Choroid plexus epithelial cell (primary cell): ENCODE data around the gene NIPAL3.

Source experiments
- DNase-seq: peaks from one replicate; pipeline ENCODE4 v3.0.0-alpha.2; 2010; ENCODE audit warnings: low read depth
- H3K4me3 ChIP-seq: 2 replicates; pipeline ENCODE4 v1.5.1; 2011; ENCODE audit warnings: low read depth, mild to moderate bottlenecking, control low read depth, low read length, moderate library complexity
- CTCF ChIP-seq: conservative IDR thresholded peaks from 2 replicates; pipeline ENCODE4 v1.5.1; 2011; ENCODE audit warnings: low read depth, mild to moderate bottlenecking, control low read depth, inconsistent platforms, low read length, moderate library complexity

NIPAL3 gene

DNA sequence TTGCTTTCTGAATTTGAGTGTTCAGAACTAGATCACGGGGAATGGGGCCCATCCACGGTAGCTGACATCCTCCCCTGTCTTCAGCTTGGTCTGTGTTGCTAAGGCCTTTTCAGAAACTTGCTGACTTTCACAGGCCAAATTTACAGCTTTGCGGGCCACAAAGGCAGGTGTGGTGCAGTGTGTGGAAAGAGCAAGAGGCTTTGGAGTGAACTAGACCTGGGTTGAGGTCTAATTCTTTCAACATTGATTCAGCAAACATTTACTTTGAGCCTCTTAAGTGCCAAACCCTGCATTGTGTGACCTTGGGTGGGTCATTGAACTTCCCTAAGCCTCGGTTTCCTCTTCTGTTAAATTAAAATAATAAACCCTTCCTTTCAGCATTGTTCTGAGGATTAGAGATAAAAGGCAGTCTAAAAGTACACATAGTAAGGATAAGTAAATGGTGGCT, 26.3 kb upstream of the NIPAL3 start:
- DNase-seq: no peak
- H3K4me3 ChIP-seq: no peak overlapping the region
- TF ChIP-seq CTCF: no peak

DNA sequence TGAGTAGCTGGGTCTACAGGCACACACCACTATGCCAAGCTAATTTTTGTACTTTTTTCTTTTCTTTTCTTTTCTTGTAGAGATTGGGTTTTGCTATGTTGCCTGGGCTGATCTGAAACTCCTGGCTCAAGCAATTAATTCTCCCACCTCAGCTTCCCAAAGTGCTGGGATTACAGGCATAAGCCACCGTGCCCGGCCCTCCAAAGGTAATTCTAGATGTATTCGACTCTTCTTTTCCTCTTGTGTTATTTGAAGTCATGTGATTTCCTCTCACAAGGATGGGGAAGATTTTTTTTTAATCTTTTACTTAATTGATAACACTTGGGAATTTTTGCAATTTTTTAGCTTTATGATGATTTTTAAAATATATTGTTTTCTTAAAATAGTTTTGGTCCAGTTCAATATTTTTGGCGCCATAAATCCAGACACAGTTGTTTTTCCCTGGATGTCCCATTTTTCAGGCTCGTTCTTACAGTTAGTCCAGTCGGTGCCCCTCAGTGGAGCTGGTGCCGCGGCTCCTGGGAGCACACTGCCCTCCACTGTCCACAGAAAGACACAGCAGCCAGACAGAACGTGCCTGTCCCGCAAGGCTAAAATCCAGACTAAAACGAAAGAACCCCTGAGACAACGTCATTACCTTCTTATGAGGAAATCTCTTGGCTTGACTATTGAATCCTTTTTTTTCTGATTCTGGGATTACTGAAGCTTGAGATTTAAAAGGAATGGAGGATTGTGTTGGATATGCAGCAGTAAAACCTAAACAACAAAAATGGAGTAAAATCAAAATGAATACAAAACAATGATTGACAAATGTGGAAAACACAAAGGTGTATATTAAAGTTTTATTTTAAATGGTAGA, 24.4 kb upstream of the NIPAL3 start:
- TF ChIP-seq CTCF: peak; percentile 99

DNA sequence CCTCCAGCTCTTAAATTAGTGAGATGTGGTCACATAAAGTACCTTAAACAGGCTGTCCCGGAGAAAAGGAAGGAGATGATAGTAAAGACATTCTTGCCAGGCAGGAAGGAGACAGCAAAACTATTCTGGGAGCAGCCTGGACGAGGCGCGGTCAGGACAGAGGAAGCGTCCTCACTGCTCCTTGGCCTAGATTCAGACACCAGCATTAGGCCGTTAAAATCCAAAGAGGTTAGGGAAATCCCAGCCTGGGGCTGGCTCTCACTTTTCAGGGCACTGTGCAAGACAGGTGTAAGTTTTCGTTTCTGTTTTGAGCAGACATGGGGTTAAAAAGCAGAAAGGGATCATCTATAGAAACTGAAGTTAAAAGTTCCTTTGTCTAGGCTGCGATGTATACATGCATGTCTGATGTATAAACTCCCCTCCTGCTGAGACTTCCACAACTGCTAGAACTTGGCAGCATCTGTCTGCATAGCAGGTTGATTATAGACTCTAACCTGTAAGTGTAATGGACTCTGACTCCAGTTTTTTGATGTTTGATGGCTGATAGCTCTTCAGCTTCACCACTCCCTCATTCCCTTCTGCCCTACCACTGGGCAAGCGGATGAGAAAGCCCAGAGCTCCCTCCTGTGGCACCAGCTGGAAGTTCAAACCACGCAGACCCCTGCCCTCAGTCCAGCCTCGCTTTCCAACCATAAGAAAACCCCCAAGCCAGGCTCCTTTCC, 23.6 kb upstream of the NIPAL3 start:
- no peak overlapping the region for H3K4me3 ChIP-seq
- DNase-seq: peak; percentile 74
- peak; percentile 94 for TF ChIP-seq CTCF

More for the DNA sequence above, 24.4 kb upstream of the NIPAL3 start:
- H3K4me3 ChIP-seq: no peak overlapping the region
- DNase-seq: peak; percentile 93

DNA sequence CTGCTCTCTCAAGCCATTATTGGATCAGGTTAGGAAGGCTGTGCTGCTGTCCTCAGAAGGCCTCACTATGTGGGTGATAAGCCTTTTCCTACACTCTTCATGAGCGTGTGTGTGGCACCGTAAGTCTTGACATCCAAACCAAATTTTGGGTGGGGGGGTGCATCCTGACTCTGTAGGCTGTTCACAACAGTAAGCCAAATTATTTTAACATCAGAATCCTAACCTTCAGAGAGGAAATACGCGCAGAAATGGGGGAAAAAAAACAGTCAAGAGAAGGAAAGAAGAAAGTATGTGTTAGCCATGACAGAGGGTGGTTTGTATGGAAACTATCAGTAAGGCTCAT, 23.0 kb upstream of the NIPAL3 start:
- no peak for TF ChIP-seq CTCF
- DNase-seq: no peak
- H3K4me3 ChIP-seq: no peak overlapping the region

GRCh38 chr1:24392982-24393650, 22.5 kb upstream of the NIPAL3 start:
- TF ChIP-seq CTCF: no peak
- H3K4me3 ChIP-seq: no peak overlapping the region
- DNase-seq: no peak

DNA sequence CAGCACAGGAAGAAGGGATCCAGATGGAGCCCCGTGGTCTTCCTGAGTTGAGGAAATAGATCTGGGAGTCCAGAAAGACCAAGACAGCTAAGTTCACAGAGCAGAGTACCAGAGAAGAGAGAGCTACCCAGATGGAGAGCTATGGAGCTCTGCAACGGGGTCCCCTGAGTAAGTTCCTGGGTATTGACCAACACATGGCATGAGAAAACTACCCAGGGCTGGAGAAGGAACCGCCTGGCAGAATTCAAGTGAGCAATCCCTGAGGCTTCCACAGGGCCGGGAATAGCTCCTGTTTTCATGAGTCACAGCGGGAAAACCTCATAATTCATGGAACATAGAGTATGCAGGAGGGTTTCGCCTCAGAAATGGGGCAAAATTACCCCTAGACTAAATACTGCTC, 21.7 kb upstream of the NIPAL3 start:
- no peak for DNase-seq
- no peak overlapping the region for H3K4me3 ChIP-seq
- no peak for TF ChIP-seq CTCF
